Measurements from ENCODE around the gene CER1. TPM values are rescaled to one million over a fixed set of nuclear protein-coding genes. Genes with fewer than 3 reads are reported as not detected.

Gene CER1
- total RNA-seq, 1 donor from 2014 or later, result not detected

GRCh38 chr9:14702200-14702720, 20.3 kb downstream of the CER1 start:
- no peak overlapping the region for H3K4me3 ChIP-seq (ENCODE audit: low read depth, low read length)
- DNase-seq (ENCODE audit: low read depth), result no peak
- H3K27me3 ChIP-seq (ENCODE audit: control insufficient read depth, insufficient read depth, low read length), result no peaks in the 10 kb centered on the region
- TF ChIP-seq CTCF (IDR thresholded peaks at IDR 0.05; ENCODE audit: insufficient read depth, low read length, severe bottlenecking), result no peak
- FAIRE-seq, result no peak
- H3K36me3 ChIP-seq (ENCODE audit: control insufficient read depth, insufficient read depth, low read length), result no peaks in the 10 kb centered on the region

- H3K36me3 ChIP-seq (ENCODE audit: control insufficient read depth, insufficient read depth, low read length), result peaks cover 2% of the 10 kb centered on the region
- DNase-seq (ENCODE audit: low read depth) (no peak), FAIRE-seq (no peak)
- H3K4me3 ChIP-seq (ENCODE audit: low read depth, low read length), result peak within 1 kb of the TSS; percentile 72
- no peaks in the 10 kb centered on the region for H3K27me3 ChIP-seq (ENCODE audit: control insufficient read depth, insufficient read depth, low read length)
- no peak for TF ChIP-seq CTCF (IDR thresholded peaks at IDR 0.05; ENCODE audit: insufficient read depth, low read length, severe bottlenecking)
These were observed 29.2 kb downstream of the CER1 start, which contains the start of gene ZDHHC21 for GRCh38 chr9:14693251-14693861. TSS of gene ZDHHC21 (minus strand) at chr9:14693432. CDS start at chr9:14674340, 19,092 bp downstream.

GRCh38 chr9:14692470-14693250, 29.9 kb downstream of the CER1 start:
- H3K27me3 ChIP-seq (ENCODE audit: control insufficient read depth, insufficient read depth, low read length), result no peaks in the 10 kb centered on the region
- no peak for TF ChIP-seq CTCF (IDR thresholded peaks at IDR 0.05; ENCODE audit: insufficient read depth, low read length, severe bottlenecking)
- FAIRE-seq, result no peak
- H3K36me3 ChIP-seq (ENCODE audit: control insufficient read depth, insufficient read depth, low read length), result peaks cover 2% of the 10 kb centered on the region
- H3K4me3 ChIP-seq (ENCODE audit: low read depth, low read length), result peak overlapping the region; percentile 72
- DNase-seq (ENCODE audit: low read depth), result no peak

GRCh38 chr9:14690948-14691730, 31.4 kb downstream of the CER1 start:
- H3K27me3 ChIP-seq (ENCODE audit: control insufficient read depth, insufficient read depth, low read length), result no peaks in the 10 kb centered on the region
- no peak for TF ChIP-seq CTCF (IDR thresholded peaks at IDR 0.05; ENCODE audit: insufficient read depth, low read length, severe bottlenecking)
- peaks cover 3% of the 10 kb centered on the region for H3K36me3 ChIP-seq (ENCODE audit: control insufficient read depth, insufficient read depth, low read length)
- FAIRE-seq (no peak), DNase-seq (ENCODE audit: low read depth) (peak; percentile 53)
- no peak overlapping the region for H3K4me3 ChIP-seq (ENCODE audit: low read depth, low read length)

GRCh38 chr9:14687042-14687719, 35.4 kb downstream of the CER1 start:
- Histone ChIP-seq H3K4me3 (ENCODE audit: low read depth, low read length) (no peak overlapping the region), H3K27me3 (ENCODE audit: control insufficient read depth, insufficient read depth, low read length) (no peaks in the 10 kb centered on the region), H3K36me3 (ENCODE audit: control insufficient read depth, insufficient read depth, low read length) (peaks cover 3% of the 10 kb centered on the region)
- no peak for TF ChIP-seq CTCF (IDR thresholded peaks at IDR 0.05; ENCODE audit: insufficient read depth, low read length, severe bottlenecking)
- FAIRE-seq, result no peak
- peak; percentile 73 for DNase-seq (ENCODE audit: low read depth)

All from bronchial epithelial cell (primary cell).